22Rv1 (cell line): ENCODE results near the gene ALDH4A1.

Experiments used
- CTCF ChIP-seq: fragments of 450-650 bp; IDR thresholded peaks from 2 replicates; pipeline ENCODE4 v1.5.1; 2017; ENCODE audit warnings: mild to moderate bottlenecking
- ZFX ChIP-seq: fragments of 450-650 bp; IDR thresholded peaks from 2 replicates; pipeline ENCODE4 v1.6.1; 2017; ENCODE audit warnings: antibody characterized with exemption, borderline replicate concordance

GRCh38 chr1:18913065-18913835, 10.9 kb upstream of the ALDH4A1 start:
- TF ChIP-seq CTCF (peak; percentile 91), ZFX (no peak)
